ENCODE results near the gene MTMR3. TPM values are rescaled to one million over a fixed set of nuclear protein-coding genes. Genes with fewer than 3 reads are reported as not detected.

Gene MTMR3
- total and polyA plus RNA-seq, 2 of the 8 experiments (the other 6 are each of a cell fraction or from before 2014, with no cell fraction given): 16.9 to 18.5 TPM

DNA sequence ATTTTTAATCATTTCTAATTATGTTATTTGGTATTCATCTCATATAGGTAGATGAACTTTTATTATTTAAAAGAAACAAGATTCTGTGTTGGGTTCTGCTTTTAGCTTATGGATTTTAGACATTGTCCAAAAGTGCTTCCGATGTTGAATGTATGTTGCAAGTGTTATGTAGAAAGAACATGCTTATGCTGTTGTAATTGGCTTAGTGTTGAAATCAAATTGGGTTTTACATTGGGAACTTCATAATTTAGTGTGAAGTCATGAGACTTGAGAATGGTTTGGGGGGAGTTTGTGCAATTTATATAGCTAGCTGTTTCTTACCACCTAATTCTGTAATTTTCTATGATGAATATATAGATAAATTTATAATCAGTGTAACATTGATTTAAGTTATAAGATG is 3.6 kb downstream of the MTMR3 start (continued):
- TF ChIP-seq, protein P1, sequence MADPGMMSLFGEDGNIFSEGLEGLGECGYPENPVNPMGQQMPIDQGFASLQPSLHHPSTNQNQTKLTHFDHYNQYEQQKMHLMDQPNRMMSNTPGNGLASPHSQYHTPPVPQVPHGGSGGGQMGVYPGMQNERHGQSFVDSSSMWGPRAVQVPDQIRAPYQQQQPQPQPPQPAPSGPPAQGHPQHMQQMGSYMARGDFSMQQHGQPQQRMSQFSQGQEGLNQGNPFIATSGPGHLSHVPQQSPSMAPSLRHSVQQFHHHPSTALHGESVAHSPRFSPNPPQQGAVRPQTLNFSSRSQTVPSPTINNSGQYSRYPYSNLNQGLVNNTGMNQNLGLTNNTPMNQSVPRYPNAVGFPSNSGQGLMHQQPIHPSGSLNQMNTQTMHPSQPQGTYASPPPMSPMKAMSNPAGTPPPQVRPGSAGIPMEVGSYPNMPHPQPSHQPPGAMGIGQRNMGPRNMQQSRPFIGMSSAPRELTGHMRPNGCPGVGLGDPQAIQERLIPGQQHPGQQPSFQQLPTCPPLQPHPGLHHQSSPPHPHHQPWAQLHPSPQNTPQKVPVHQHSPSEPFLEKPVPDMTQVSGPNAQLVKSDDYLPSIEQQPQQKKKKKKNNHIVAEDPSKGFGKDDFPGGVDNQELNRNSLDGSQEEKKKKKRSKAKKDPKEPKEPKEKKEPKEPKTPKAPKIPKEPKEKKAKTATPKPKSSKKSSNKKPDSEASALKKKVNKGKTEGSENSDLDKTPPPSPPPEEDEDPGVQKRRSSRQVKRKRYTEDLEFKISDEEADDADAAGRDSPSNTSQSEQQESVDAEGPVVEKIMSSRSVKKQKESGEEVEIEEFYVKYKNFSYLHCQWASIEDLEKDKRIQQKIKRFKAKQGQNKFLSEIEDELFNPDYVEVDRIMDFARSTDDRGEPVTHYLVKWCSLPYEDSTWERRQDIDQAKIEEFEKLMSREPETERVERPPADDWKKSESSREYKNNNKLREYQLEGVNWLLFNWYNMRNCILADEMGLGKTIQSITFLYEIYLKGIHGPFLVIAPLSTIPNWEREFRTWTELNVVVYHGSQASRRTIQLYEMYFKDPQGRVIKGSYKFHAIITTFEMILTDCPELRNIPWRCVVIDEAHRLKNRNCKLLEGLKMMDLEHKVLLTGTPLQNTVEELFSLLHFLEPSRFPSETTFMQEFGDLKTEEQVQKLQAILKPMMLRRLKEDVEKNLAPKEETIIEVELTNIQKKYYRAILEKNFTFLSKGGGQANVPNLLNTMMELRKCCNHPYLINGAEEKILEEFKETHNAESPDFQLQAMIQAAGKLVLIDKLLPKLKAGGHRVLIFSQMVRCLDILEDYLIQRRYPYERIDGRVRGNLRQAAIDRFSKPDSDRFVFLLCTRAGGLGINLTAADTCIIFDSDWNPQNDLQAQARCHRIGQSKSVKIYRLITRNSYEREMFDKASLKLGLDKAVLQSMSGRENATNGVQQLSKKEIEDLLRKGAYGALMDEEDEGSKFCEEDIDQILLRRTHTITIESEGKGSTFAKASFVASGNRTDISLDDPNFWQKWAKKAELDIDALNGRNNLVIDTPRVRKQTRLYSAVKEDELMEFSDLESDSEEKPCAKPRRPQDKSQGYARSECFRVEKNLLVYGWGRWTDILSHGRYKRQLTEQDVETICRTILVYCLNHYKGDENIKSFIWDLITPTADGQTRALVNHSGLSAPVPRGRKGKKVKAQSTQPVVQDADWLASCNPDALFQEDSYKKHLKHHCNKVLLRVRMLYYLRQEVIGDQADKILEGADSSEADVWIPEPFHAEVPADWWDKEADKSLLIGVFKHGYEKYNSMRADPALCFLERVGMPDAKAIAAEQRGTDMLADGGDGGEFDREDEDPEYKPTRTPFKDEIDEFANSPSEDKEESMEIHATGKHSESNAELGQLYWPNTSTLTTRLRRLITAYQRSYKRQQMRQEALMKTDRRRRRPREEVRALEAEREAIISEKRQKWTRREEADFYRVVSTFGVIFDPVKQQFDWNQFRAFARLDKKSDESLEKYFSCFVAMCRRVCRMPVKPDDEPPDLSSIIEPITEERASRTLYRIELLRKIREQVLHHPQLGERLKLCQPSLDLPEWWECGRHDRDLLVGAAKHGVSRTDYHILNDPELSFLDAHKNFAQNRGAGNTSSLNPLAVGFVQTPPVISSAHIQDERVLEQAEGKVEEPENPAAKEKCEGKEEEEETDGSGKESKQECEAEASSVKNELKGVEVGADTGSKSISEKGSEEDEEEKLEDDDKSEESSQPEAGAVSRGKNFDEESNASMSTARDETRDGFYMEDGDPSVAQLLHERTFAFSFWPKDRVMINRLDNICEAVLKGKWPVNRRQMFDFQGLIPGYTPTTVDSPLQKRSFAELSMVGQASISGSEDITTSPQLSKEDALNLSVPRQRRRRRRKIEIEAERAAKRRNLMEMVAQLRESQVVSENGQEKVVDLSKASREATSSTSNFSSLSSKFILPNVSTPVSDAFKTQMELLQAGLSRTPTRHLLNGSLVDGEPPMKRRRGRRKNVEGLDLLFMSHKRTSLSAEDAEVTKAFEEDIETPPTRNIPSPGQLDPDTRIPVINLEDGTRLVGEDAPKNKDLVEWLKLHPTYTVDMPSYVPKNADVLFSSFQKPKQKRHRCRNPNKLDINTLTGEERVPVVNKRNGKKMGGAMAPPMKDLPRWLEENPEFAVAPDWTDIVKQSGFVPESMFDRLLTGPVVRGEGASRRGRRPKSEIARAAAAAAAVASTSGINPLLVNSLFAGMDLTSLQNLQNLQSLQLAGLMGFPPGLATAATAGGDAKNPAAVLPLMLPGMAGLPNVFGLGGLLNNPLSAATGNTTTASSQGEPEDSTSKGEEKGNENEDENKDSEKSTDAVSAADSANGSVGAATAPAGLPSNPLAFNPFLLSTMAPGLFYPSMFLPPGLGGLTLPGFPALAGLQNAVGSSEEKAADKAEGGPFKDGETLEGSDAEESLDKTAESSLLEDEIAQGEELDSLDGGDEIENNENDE (IDR thresholded peaks at IDR 0.05; ENCODE audit: insufficient replicate concordance, low read length): no peak
